Measurements from ENCODE around the gene HES6.

Gene HES6

DNA sequence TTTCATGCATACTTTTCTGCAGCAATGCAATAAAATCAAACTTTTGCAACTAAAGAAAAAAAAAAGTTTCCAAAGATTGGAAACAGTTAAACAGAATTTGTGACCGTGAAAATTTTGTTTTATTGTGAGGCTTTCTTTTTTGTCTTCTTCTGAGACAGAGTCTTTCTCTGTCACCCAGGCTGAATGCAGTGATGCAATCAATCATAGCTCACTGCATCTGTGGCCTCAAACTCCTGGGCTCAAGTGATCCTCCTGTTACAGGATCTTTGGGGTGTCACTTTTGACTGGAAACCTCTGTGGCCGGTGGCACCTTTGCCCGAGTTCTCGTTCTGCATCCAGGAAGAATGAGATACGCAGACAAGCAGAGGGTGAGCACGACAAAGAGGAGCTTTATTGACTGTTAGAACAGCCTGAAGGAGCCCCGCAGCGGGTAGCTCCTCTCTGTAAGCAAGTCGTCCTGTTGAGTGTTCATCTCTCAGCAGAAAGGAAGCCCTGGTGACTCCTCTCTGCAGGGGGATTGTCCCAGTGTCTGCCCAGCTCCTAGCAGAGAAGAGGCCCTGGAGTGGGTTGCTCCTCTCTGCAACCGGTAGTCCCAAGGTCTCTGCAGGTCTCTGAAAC is 19.5 kb downstream of the HES6 start:
- no peak overlapping the region for H3K4me3 ChIP-seq (ENCODE audit: low read depth, low read length)
- DNase-seq (ENCODE audit: low read depth): no peak

- DNase-seq (ENCODE audit: low read depth): no peak
- no peak overlapping the region for H3K4me3 ChIP-seq (ENCODE audit: low read depth, low read length)
Measured at GRCh38 chr2:238216651-238217184, 23.1 kb downstream of the HES6 start.

DNA sequence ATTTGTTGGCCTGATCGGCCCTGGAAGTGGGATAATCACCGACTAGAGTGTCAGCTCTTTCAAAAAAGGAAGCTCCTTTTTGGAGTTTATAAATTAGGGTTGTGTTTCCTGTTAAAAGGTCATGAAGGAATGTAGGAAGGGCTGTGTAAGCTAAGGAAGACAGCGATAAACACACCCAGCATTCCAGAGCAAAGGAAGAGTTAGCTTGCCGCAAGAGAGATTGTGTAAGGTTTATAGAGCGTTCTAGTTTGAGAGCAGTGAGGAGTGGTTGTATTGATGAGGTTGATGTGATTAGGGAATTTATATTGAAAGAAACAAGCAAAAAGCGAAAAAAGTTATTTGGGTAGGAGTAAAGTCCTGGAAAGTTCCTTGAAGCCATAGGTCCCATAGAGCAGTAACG is 32.8 kb downstream of the HES6 start:
- DNase-seq (ENCODE audit: low read depth): no peak
- no peak overlapping the region for H3K4me3 ChIP-seq (ENCODE audit: low read depth, low read length)

DNA sequence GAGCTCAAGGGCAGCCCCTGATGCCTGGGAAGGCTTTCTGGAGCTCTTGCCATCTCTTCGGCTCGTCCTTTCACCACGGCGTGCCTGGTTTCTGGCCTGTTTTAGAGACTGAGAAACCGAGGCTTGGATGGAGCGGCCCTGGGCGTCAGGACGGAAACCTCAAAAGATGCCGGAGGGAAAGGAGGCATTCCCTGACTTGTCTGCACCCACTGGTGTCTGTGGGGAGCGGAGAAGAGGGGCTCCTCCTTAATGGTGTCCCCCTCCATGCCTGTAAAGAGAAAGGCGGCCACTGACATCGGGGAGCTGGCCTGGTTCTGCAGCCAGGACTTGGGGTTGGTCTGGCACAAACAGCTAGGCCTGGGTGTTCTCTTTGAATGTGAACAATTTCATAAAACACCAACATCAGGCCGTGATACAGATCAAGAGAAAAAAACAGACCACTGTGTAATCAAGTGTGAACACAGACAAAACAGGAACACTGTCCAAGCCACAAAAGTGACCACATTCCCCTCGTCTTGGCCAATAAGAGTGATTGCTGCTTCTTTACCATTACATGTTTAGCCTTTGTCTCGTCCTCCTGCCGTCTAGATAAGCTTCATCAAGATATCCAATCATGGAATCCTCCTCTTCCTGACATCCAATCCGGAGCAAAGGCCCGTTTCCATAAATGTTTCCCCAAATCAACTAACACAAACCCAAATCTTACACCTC is 35.7 kb downstream of the HES6 start:
- peak overlapping the region; percentile 43 for H3K4me3 ChIP-seq (ENCODE audit: low read depth, low read length)
- DNase-seq (ENCODE audit: low read depth): no peak

GRCh38 chr2:238203094-238203972 is 36.5 kb downstream of the HES6 start, which contains the start of gene ILKAP:
ILKAP (minus strand) TSS chr2:238203695; CDS start chr2:238203553, 142 bp downstream.
- peak; percentile 21 for DNase-seq (ENCODE audit: low read depth)
- H3K4me3 ChIP-seq (ENCODE audit: low read depth, low read length): peak within 1 kb of the TSS; percentile 72

DNA sequence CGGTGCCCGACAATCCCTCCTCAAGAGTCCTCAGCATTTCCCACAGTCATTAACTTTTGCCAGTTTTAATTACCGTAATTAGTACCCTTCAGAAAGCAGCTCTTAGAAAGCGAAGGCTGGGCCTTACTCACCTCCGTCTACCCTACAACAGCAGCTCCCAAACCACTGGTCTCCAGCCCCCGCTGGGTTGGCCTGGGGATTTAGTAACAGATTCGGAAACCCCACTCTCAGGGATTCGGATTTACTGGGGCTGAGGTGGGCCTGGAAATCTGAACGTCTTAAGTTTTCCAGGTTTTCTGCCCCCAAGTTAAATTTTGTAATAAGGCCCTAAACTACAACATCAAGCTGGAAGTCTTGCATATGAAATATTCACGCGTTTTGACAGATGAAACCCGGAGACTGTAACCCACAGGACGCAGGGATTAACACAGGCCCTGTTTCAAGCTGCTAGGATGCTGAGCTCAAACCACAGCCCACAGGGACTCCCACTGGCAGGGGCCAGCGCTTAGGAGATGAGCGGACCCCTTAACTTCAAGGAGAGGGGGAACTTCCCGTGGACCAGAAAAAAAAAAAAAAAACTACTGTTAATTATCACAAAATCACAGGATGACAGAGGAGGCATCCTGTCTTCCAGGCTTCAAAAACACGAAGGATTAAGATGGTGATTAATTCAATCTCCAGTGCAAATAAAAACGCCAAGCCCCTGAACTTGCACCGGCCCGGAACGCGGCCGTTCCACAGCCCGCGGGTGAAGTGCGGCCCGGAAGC is 37.3 kb downstream of the HES6 start:
- peak overlapping the region; percentile 72 for H3K4me3 ChIP-seq (ENCODE audit: low read depth, low read length)
- DNase-seq (ENCODE audit: low read depth): no peak

GRCh38 chr2:238190445-238190844 is 49.4 kb downstream of the HES6 start:
- no peak overlapping the region for H3K4me3 ChIP-seq (ENCODE audit: low read depth, low read length)
- no peak for DNase-seq (ENCODE audit: low read depth)
